ENCODE data around the gene GBP1. TPM values are rescaled to one million over a fixed set of nuclear protein-coding genes. Genes with fewer than 3 reads are reported as not detected.

GBP1 gene
- total and polyA plus RNA-seq, 2 of the 8 experiments (the other 6 are each of a cell fraction or from before 2014, with no cell fraction given) = not detected

DNA sequence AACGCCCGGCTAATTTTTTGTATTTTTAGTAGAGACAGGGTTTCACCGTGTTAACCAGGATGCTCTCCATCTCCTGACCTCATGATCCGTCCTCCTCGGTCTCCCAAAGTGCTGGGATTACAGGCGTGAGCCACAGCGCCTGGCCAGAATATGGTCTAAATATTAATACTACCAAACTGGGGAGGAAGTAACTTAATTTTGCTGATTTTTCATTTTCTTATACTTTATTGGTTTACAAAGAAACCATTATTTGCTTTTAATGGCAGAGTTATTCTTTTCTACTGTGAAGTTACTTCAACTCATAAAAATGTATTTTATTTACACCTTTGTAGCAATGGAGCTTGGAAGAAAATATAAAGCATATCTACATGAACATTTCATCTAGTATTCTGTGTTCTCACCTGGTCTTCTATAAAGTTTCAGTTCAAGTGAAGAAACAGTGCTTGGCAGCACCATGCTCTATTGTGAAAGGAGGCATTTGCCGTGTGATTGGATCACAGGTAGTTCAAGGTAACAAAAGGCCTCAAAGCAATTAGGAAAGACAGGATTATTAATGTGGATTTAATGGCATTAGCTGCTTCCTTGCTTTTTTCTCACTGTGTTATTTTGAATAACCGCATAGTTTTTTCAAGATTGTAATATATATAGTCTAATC is 13.6 kb downstream of the GBP1 start (continued):
- TF ChIP-seq RNF2 (IDR thresholded peaks at IDR 0.05; ENCODE audit: borderline replicate concordance, low read depth, low read length, missing control alignments, poor library complexity, severe bottlenecking) (no peak), NRF1 (IDR thresholded peaks at IDR 0.05; ENCODE audit: low read depth, low read length) (no peak), BCL11A (IDR thresholded peaks at IDR 0.05; ENCODE audit: low read depth in 2 of 2, low read length in 2 of 2) (no peak), MAFK (IDR thresholded peaks at IDR 0.05; ENCODE audit: low read depth, low read length) (no peak), YY1 (IDR thresholded peaks at IDR 0.05; ENCODE audit: low read depth, low read length) (no peak), SIRT6 (IDR thresholded peaks at IDR 0.05; ENCODE audit: low read length) (no peak), RAD21 (IDR thresholded peaks at IDR 0.05 in 1 of 2, conservative IDR thresholded peaks at IDR 0.05 in 1 of 2; ENCODE audit: low read depth in 2 of 2, low read length in 2 of 2) (no peak)
